ENCODE measurements around the gene BPTF.
"Not testable (repeated sequence)": the region's sequence is repeated elsewhere in the genome, so short reads cannot be mapped to it uniquely, and the experiment has no call there.

The BPTF gene

GRCh38 chr17:67825627-67826601 lies 611 bp downstream of the BPTF start:
- H3K27ac Mint-ChIP-seq = peak overlapping the region; percentile 95
- peak; percentile 40 to 58 for ATAC-seq (replicated peaks)
- H3K27me3 Mint-ChIP-seq = not testable (repeated sequence)

GRCh38 chr17:67829331-67829730 lies 4.0 kb downstream of the BPTF start:
- ATAC-seq (replicated peaks) (peak; percentile 20 to 30), DNase-seq (no peak)
- H3K27ac Mint-ChIP-seq = no peak overlapping the region
- H3K4me3 Mint-ChIP-seq = peak overlapping the region; percentile 57 to 97
- H3K27me3 Mint-ChIP-seq = no peaks in the 10 kb centered on the region
- H3K9me3 Mint-ChIP-seq = no peaks in the 10 kb centered on the region
- H3K4me1 Mint-ChIP-seq = peaks cover 36 to 54% of the 10 kb centered on the region in 2 donors
- peaks cover 31 to 37% of the 10 kb centered on the region in 2 donors for H3K36me3 Mint-ChIP-seq

More at GRCh38 chr17:67825627-67826601, 611 bp downstream of the BPTF start:
- not testable (repeated sequence) for H3K9me3 Mint-ChIP-seq
- Mint-ChIP-seq H3K36me3 (peaks cover 13 to 25% of the 10 kb centered on the region in 2 donors), H3K4me3 (peak overlapping the region; percentile 94 to 97), H3K4me1 (peaks cover 26 to 45% of the 10 kb centered on the region in 2 donors)
- peak; percentile 35 for DNase-seq

GRCh38 chr17:67830440-67830839 lies 5.1 kb downstream of the BPTF start:
- DNase-seq (no peak), ATAC-seq (replicated peaks) (no peak)
- peaks cover 34 to 41% of the 10 kb centered on the region in 2 donors for H3K36me3 Mint-ChIP-seq
- no peak overlapping the region for H3K27ac Mint-ChIP-seq
- H3K4me3 Mint-ChIP-seq = no peak overlapping the region
- H3K27me3 Mint-ChIP-seq = no peaks in the 10 kb centered on the region
- H3K4me1 Mint-ChIP-seq = peaks cover 44 to 61% of the 10 kb centered on the region in 2 donors
- H3K9me3 Mint-ChIP-seq = no peaks in the 10 kb centered on the region

GRCh38 chr17:67831268-67831667 lies 6.0 kb downstream of the BPTF start:
- Mint-ChIP-seq H3K4me3 (no peak overlapping the region), H3K36me3 (peaks cover 33 to 37% of the 10 kb centered on the region in 2 donors), H3K4me1 (peaks cover 44 to 69% of the 10 kb centered on the region in 2 donors), H3K9me3 (no peaks in the 10 kb centered on the region), H3K27me3 (no peaks in the 10 kb centered on the region), H3K27ac (peak overlapping the region; percentile 56)
- no peak for DNase-seq
- ATAC-seq (replicated peaks) = no peak

- no peaks in the 10 kb centered on the region for H3K9me3 Mint-ChIP-seq
- peaks cover 51 to 88% of the 10 kb centered on the region in 2 donors for H3K4me1 Mint-ChIP-seq
- DNase-seq (no peak), ATAC-seq (replicated peaks) (no peak)
- H3K36me3 Mint-ChIP-seq = peaks cover 29 to 35% of the 10 kb centered on the region in 2 donors
- H3K4me3 Mint-ChIP-seq = no peak overlapping the region
- no peak overlapping the region for H3K27ac Mint-ChIP-seq
- no peaks in the 10 kb centered on the region for H3K27me3 Mint-ChIP-seq
These were observed 7.8 kb downstream of the BPTF start for GRCh38 chr17:67833134-67833533.

GRCh38 chr17:67833946-67834631 lies 8.8 kb downstream of the BPTF start:
- Mint-ChIP-seq H3K4me3 (no peak overlapping the region), H3K9me3 (no peaks in the 10 kb centered on the region), H3K27ac (peak overlapping the region; percentile 15), H3K27me3 (no peaks in the 10 kb centered on the region), H3K4me1 (peaks cover 45 to 83% of the 10 kb centered on the region in 2 donors), H3K36me3 (peaks cover 29 to 34% of the 10 kb centered on the region in 2 donors)
- ATAC-seq (replicated peaks) = no peak
- DNase-seq = no peak

- no peak for ATAC-seq (replicated peaks)
These were observed 9.3 kb downstream of the BPTF start for GRCh38 chr17:67834634-67835033.

GRCh38 chr17:67836205-67836987 lies 11.1 kb downstream of the BPTF start:
- DNase-seq (no peak), ATAC-seq (replicated peaks) (no peak)
- no peak overlapping the region for H3K4me3 Mint-ChIP-seq
- H3K27me3 Mint-ChIP-seq = no peaks in the 10 kb centered on the region
- H3K9me3 Mint-ChIP-seq = no peaks in the 10 kb centered on the region
- H3K27ac Mint-ChIP-seq = no peak overlapping the region
- peaks cover 30 to 77% of the 10 kb centered on the region in 2 donors for H3K4me1 Mint-ChIP-seq
- H3K36me3 Mint-ChIP-seq = peaks cover 24% of the 10 kb centered on the region in 2 donors

More at GRCh38 chr17:67834634-67835033, 9.3 kb downstream of the BPTF start:
- H3K27me3 Mint-ChIP-seq = no peaks in the 10 kb centered on the region
- peaks cover 41 to 77% of the 10 kb centered on the region in 2 donors for H3K4me1 Mint-ChIP-seq
- H3K9me3 Mint-ChIP-seq = no peaks in the 10 kb centered on the region
- no peak overlapping the region for H3K4me3 Mint-ChIP-seq
- peaks cover 27 to 29% of the 10 kb centered on the region in 2 donors for H3K36me3 Mint-ChIP-seq
- H3K27ac Mint-ChIP-seq = no peak overlapping the region
- no peak for DNase-seq

- peaks cover 30 to 77% of the 10 kb centered on the region in 2 donors for H3K4me1 Mint-ChIP-seq
- H3K36me3 Mint-ChIP-seq = peaks cover 18 to 23% of the 10 kb centered on the region in 2 donors
- no peak for DNase-seq
- H3K4me3 Mint-ChIP-seq = no peak overlapping the region
- no peaks in the 10 kb centered on the region for H3K27me3 Mint-ChIP-seq
- no peaks in the 10 kb centered on the region for H3K9me3 Mint-ChIP-seq
- H3K27ac Mint-ChIP-seq = no peak overlapping the region
- ATAC-seq (replicated peaks) = no peak
These were observed 12.7 kb downstream of the BPTF start for GRCh38 chr17:67837965-67838364.

GRCh38 chr17:67838538-67838937 lies 13.2 kb downstream of the BPTF start:
- H3K4me1 Mint-ChIP-seq = peaks cover 28 to 72% of the 10 kb centered on the region in 2 donors
- H3K36me3 Mint-ChIP-seq = peaks cover 13 to 19% of the 10 kb centered on the region in 2 donors
- DNase-seq = no peak
- no peaks in the 10 kb centered on the region for H3K9me3 Mint-ChIP-seq
- H3K27me3 Mint-ChIP-seq = no peaks in the 10 kb centered on the region
- H3K27ac Mint-ChIP-seq = no peak overlapping the region
- H3K4me3 Mint-ChIP-seq = no peak overlapping the region
- ATAC-seq (replicated peaks) = no peak

GRCh38 chr17:67841992-67842391 lies 16.7 kb downstream of the BPTF start:
- Mint-ChIP-seq H3K27me3 (no peaks in the 10 kb centered on the region), H3K4me3 (no peak overlapping the region), H3K27ac (peak overlapping the region; percentile 7), H3K36me3 (peaks cover 7 to 9% of the 10 kb centered on the region in 2 donors), H3K4me1 (peaks cover 15 to 54% of the 10 kb centered on the region in 2 donors), H3K9me3 (no peaks in the 10 kb centered on the region)
- DNase-seq = no peak
- ATAC-seq (replicated peaks) = no peak

GRCh38 chr17:67842648-67843047 lies 17.3 kb downstream of the BPTF start:
- Mint-ChIP-seq H3K9me3 (no peaks in the 10 kb centered on the region), H3K4me1 (peaks cover 10 to 48% of the 10 kb centered on the region in 2 donors), H3K4me3 (no peak overlapping the region), H3K27ac (no peak overlapping the region), H3K27me3 (no peaks in the 10 kb centered on the region), H3K36me3 (peaks cover 4 to 7% of the 10 kb centered on the region in 2 donors)
- ATAC-seq (replicated peaks) = no peak
- DNase-seq = no peak

GRCh38 chr17:67845374-67845773 lies 20.1 kb downstream of the BPTF start:
- H3K27me3 Mint-ChIP-seq = no peaks in the 10 kb centered on the region
- no peaks in the 10 kb centered on the region for H3K9me3 Mint-ChIP-seq
- DNase-seq (no peak), ATAC-seq (replicated peaks) (no peak)
- peaks cover 8 to 10% of the 10 kb centered on the region in 2 donors for H3K36me3 Mint-ChIP-seq
- H3K4me3 Mint-ChIP-seq = no peak overlapping the region
- H3K27ac Mint-ChIP-seq = peak overlapping the region; percentile 37
- peaks cover 18 to 49% of the 10 kb centered on the region in 2 donors for H3K4me1 Mint-ChIP-seq

- peaks cover 23 to 53% of the 10 kb centered on the region in 2 donors for H3K4me1 Mint-ChIP-seq
- DNase-seq; H3K27ac Mint-ChIP-seq; H3K27me3 Mint-ChIP-seq; H3K9me3 Mint-ChIP-seq; H3K4me3 Mint-ChIP-seq; ATAC-seq (replicated peaks): not testable (repeated sequence)
- H3K36me3 Mint-ChIP-seq = peaks cover 10 to 12% of the 10 kb centered on the region in 2 donors
These were observed 22.9 kb downstream of the BPTF start for GRCh38 chr17:67848189-67848588.
